ENCODE data around the gene GPR61.

DNA sequence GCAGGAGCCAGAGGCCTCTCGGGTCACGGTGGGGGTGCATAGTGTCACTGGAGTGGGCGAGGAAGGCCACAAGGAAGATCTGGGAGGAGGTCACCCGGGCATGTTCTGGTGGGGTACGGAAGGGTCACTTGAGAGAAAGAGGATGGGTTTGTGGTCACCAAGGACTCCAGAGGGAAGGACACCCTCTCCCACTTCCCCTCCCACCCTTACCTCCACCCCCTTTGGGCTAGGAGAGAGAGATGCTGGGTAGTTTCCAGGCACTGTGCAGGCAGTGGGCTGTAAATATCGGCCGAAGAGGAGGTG lies 30.8 kb upstream of the GPR61 start:
- TF ChIP-seq, protein P1, sequence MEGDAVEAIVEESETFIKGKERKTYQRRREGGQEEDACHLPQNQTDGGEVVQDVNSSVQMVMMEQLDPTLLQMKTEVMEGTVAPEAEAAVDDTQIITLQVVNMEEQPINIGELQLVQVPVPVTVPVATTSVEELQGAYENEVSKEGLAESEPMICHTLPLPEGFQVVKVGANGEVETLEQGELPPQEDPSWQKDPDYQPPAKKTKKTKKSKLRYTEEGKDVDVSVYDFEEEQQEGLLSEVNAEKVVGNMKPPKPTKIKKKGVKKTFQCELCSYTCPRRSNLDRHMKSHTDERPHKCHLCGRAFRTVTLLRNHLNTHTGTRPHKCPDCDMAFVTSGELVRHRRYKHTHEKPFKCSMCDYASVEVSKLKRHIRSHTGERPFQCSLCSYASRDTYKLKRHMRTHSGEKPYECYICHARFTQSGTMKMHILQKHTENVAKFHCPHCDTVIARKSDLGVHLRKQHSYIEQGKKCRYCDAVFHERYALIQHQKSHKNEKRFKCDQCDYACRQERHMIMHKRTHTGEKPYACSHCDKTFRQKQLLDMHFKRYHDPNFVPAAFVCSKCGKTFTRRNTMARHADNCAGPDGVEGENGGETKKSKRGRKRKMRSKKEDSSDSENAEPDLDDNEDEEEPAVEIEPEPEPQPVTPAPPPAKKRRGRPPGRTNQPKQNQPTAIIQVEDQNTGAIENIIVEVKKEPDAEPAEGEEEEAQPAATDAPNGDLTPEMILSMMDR (IDR thresholded peaks at IDR 0.05) = no peak
- TF ChIP-seq POLR2A (IDR thresholded peaks at IDR 0.05) = no peak

Measured in right lobe of liver (tissue), 4 donors.